ENCODE results near the gene CALHM6.

DNA sequence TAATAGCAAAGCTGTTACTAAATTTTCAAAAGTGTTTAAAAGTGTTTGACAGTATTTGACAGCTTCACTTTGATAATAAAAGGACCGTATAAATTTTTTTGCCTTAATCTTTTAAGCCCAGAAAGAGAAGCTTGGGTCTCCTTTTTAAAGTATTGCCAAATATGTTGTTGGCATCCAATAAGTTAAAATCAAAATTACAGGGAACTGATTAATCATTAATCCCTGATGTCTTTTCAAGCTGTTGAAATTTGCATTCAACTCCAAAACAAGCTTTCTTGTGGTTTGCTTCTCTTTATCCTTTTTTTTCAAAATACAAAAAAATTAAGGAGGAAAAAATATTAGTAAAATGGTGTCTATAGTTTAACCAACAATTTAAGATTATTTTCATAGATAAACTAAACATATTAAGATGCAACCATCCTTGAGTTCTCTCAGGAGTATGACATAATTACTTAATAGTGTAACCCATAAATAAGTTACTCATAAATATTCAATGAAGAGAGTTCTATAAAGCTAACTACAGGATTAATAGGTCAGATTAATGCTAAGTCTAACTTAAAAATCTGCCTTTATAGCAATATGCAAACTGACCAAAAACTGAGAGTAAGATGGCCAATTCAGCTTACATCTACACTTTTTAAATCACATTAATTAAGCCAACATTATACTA is 27.0 kb upstream of the CALHM6 start:
- TF ChIP-seq GATA2 (IDR thresholded peaks at IDR 0.05; ENCODE audit: low read depth, low read length) (no peak), GATA3 (IDR thresholded peaks at IDR 0.05; ENCODE audit: low read depth, low read length) (no peak)

All from SH-SY5Y (cell line).